Measurements from ENCODE around the gene RPL37. TPM values are rescaled to one million over a fixed set of nuclear protein-coding genes. Genes with fewer than 3 reads are reported as not detected.
"Not testable (repeated sequence)": the region's sequence is repeated elsewhere in the genome, so short reads cannot be mapped to it uniquely, and the experiment has no call there.

RPL37 gene
- total RNA-seq, 4 donors from 2014 or later, result 54.4 to 499 (median 123) TPM

GRCh38 chr5:40877371-40877988 lies 42.5 kb upstream of the RPL37 start:
- Histone ChIP-seq H3K4me3 (replicated peaks in 1 of 3) (no peak overlapping the region), H3K36me3 (no peaks in the 10 kb centered on the region), H3K27me3 (no peaks in the 10 kb centered on the region), H3K9me3 (no peaks in the 10 kb centered on the region), H3K27ac (no peak overlapping the region), H3K4me1 (no peaks in the 10 kb centered on the region)
- intact Hi-C loops (cut with DNase I), result loop anchor here (5.0 kb wide), 2 partner anchors 40 to 120 kb away; partner anchors contain the start of genes RPL37 and TTC33
- WGBS, 2 donors, result 93 to 95% methylated on average over 6 of the region's 6 CpGs
- no peak for DNase-seq
- no peak for TF ChIP-seq POLR2A (IDR thresholded peaks at IDR 0.05)
- no peak for TF ChIP-seq CTCF (IDR thresholded peaks at IDR 0.05)

DNA sequence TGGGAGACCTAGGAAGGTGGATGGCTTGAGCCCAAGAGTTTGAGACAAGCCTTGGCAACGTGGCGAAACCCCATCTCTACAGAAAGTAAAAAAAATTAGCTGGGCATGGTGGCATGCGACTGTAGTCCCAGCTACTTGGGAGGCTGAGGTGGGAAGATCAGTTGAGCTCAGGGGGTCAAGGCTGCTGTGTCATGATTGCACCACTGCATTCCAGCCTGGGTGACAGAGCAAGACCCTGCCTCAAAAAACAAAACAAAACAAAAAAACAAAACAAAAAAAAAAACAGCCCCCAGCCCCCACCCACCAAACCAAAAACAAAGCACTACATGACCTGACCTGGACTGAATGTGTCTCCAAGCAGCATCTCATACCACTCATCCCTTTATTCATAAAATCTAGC lies 40.9 kb upstream of the RPL37 start:
- no peak for DNase-seq
- H3K27me3 ChIP-seq, result no peaks in the 10 kb centered on the region
- H3K27ac ChIP-seq, result no peak overlapping the region
- 80 to 89% methylated on average over 3 of the region's 3 CpGs for whole genome bisulfite sequencing, 2 donors
- H3K4me1 ChIP-seq, result no peaks in the 10 kb centered on the region
- no peak for TF ChIP-seq CTCF (IDR thresholded peaks at IDR 0.05)
- TF ChIP-seq POLR2A (IDR thresholded peaks at IDR 0.05), result no peak
- no peaks in the 10 kb centered on the region for H3K36me3 ChIP-seq
- intact Hi-C loops (cut with DNase I), result loop anchor here (5.0 kb wide), 2 partner anchors 39 to 119 kb away; partner anchors contain the start of genes RPL37 and TTC33
- H3K9me3 ChIP-seq, result no peaks in the 10 kb centered on the region
- no peak overlapping the region for H3K4me3 ChIP-seq (replicated peaks in 1 of 3)

DNA sequence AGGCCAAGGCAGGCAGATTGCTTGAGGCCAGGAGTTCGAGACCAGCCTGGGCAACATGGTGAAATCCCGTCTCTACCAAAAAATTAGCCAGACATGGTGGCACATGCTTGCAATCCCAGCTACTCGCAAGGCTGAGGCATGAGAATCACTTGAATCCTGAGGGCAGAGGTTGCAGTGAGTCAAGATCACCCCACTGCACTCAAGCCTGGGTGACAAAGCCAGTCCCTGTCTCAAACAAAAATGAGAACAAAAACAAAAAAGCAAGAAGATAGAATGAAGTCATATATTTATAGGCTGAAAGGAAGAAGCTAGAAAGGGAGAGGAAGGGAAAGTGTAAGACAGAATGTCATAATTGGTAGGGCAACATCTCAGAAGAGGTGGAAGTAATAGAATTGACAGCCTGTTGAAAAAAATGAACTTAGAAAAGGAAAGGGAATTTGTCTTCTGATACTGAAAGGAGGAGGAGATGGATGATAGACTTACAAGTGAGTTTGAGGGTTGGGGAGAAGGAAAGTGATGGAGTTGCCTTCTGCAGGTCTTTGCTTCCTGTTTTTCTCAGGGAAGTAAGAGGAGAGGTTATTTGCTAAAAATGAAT lies 38.4 kb upstream of the RPL37 start:
- 93 to 95% methylated on average over 3 of the region's 3 CpGs for WGBS, 2 donors
- intact Hi-C loops (cut with DNase I), result no loop called here

GRCh38 chr5:40872253-40872652 lies 37.2 kb upstream of the RPL37 start:
- H3K27ac ChIP-seq; H3K9me3 ChIP-seq; H3K4me3 ChIP-seq (replicated peaks in 1 of 3); DNase-seq; H3K27me3 ChIP-seq; H3K36me3 ChIP-seq; intact Hi-C loops (cut with DNase I); H3K4me1 ChIP-seq: not testable (repeated sequence)
- 94 to 96% methylated on average over 8 of the region's 8 CpGs for WGBS, 2 donors

More for the DNA sequence above, 38.4 kb upstream of the RPL37 start:
- TF ChIP-seq CTCF (IDR thresholded peaks at IDR 0.05) (no peak), POLR2A (IDR thresholded peaks at IDR 0.05) (no peak)
- H3K4me1 ChIP-seq, result no peaks in the 10 kb centered on the region
- DNase-seq, result no peak
- no peaks in the 10 kb centered on the region for H3K27me3 ChIP-seq
- no peaks in the 10 kb centered on the region for H3K9me3 ChIP-seq
- no peaks in the 10 kb centered on the region for H3K36me3 ChIP-seq
- no peak overlapping the region for H3K27ac ChIP-seq
- H3K4me3 ChIP-seq (replicated peaks in 1 of 3), result no peak overlapping the region

DNA sequence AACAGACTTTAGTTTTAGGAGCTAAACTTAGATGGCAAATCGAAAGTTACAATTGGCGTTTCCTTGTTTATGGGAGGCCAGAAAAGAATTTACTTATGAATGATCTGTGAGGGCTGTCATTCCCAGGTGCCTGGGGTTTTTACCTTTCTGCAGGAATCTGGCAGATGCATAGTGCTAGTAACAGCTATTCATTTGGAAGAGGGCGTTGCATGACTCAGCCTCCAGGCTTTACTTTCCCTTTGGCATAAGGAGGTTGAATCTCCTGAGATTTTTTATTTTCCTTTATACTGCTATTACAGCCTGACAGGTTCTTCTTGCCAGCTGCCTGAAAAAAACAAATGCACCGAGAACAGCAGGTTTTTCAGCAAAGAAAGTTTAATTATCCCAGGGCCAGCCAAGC lies 36.2 kb upstream of the RPL37 start:
- H3K4me3 ChIP-seq (replicated peaks in 1 of 3), result no peak overlapping the region
- TF ChIP-seq POLR2A (IDR thresholded peaks at IDR 0.05), result no peak
- no peak for TF ChIP-seq CTCF (IDR thresholded peaks at IDR 0.05)
- H3K27me3 ChIP-seq, result no peaks in the 10 kb centered on the region
- H3K36me3 ChIP-seq, result no peaks in the 10 kb centered on the region
- no peaks in the 10 kb centered on the region for H3K9me3 ChIP-seq
- intact Hi-C loops (cut with DNase I), result no loop called here
- H3K27ac ChIP-seq, result no peak overlapping the region
- no peaks in the 10 kb centered on the region for H3K4me1 ChIP-seq
- DNase-seq, result no peak
- WGBS, 2 donors, result 76 to 78% methylated on average over 4 of the region's 4 CpGs
